Peyer's patch (tissue), 4 donors: ENCODE results near the gene MAPK8. TPM values are rescaled to one million over a fixed set of nuclear protein-coding genes. Genes with fewer than 3 reads are reported as not detected.

Experiments used
- DNase-seq, 3 donors: peaks; one replicate each; pipeline ENCODE4 v3.0.0-alpha.2; 2017 to 2019
- H3K27ac ChIP-seq, 4 donors: fragments of 200-600 bp; sonication (generic); one replicate each; pipeline ENCODE4 v1.5.1; 2016 to 2019
- H3K27me3 ChIP-seq, 2 donors: fragments of 200-600 bp; sonication (generic); one replicate each; pipeline ENCODE4 v1.5.1; 2019
- H3K36me3 ChIP-seq, 3 donors: fragments of 200-600 bp; sonication (generic); one replicate each; pipeline ENCODE4 v1.5.1; 2016 to 2019
- H3K4me1 ChIP-seq, 4 donors: fragments of 200-600 bp; sonication (generic); one replicate each; pipeline ENCODE4 v1.5.1; 2016 to 2019
- H3K4me3 ChIP-seq, 4 donors: fragments of 200-600 bp; sonication (generic); 1 replicate in 3 of 4; 2 replicates in 1 of 4; pipeline ENCODE4 v1.5.1; 2016 to 2019; ENCODE audit warnings: mild to moderate bottlenecking in 1 of 4
- H3K9me3 ChIP-seq, 4 donors: fragments of 200-600 bp; sonication (generic); one replicate each; pipeline ENCODE4 v1.5.1; 2016 to 2019; ENCODE audit warnings: mild to moderate bottlenecking in 1 of 4
- CTCF ChIP-seq, 6 experiments: fragments of 450-650 bp in 4 of 6; fragments of 200-600 bp in 2 of 6; sonication (generic) in 1 of 6; IDR thresholded peaks; one replicate each; pipeline ENCODE4 v1.5.1; 2017 to 2019; ENCODE audit warnings: antibody characterized with exemption in 6 of 6, mild to moderate bottlenecking in 3 of 6, moderate library complexity in 1 of 6
- POLR2A ChIP-seq, 2 donors: fragments of 450-650 bp; IDR thresholded peaks; one replicate each; pipeline ENCODE4 v1.5.1; 2017; ENCODE audit warnings: antibody characterized with exemption in 2 of 2, mild to moderate bottlenecking in 2 of 2, moderate library complexity in 2 of 2
- total RNA-seq, 4 donors: library from RNA; depleted of rRNA; stranded (reverse); fragments of >200 nt; gene quantifications; one replicate each; pipeline ENCODE4 v1.1.0, GENCODE V29; 2016

Gene MAPK8
- total RNA-seq, 4 donors from 2014 or later = 59.9 to 89.0 (median 67.6) TPM

- TF ChIP-seq CTCF (IDR thresholded peaks at IDR 0.05) (no peak), POLR2A (IDR thresholded peaks at IDR 0.05) (no peak)
- Histone ChIP-seq H3K27ac (no peak overlapping the region), H3K4me1 (peaks cover 0 to 10% (median 0%) of the 10 kb centered on the region in 4 donors), H3K9me3 (no peaks in the 10 kb centered on the region), H3K4me3 (no peak overlapping the region), H3K36me3 (no peaks in the 10 kb centered on the region), H3K27me3 (no peaks in the 10 kb centered on the region)
- DNase-seq = peak in 2 of 3 donors; percentile 36 to 39
These were observed 150.6 kb downstream of the MAPK8 start for GRCh38 chr10:48456808-48457761.

- Histone ChIP-seq H3K4me1 (peaks cover 0 to 10% (median 0%) of the 10 kb centered on the region in 4 donors), H3K36me3 (no peaks in the 10 kb centered on the region), H3K27me3 (no peaks in the 10 kb centered on the region), H3K9me3 (no peaks in the 10 kb centered on the region), H3K4me3 (no peak overlapping the region), H3K27ac (no peak overlapping the region)
- TF ChIP-seq POLR2A (IDR thresholded peaks at IDR 0.05) (no peak), CTCF (IDR thresholded peaks at IDR 0.05) (no peak)
- peak in 1 of 3 donors; percentile 28 for DNase-seq
These were observed 151.6 kb downstream of the MAPK8 start for GRCh38 chr10:48457949-48458661.

GRCh38 chr10:48458662-48459048 lies 152.2 kb downstream of the MAPK8 start:
- H3K36me3 ChIP-seq = no peaks in the 10 kb centered on the region
- H3K27me3 ChIP-seq = no peaks in the 10 kb centered on the region
- no peak overlapping the region for H3K27ac ChIP-seq
- no peak overlapping the region for H3K4me3 ChIP-seq
- H3K4me1 ChIP-seq = peaks cover 0 to 10% (median 0%) of the 10 kb centered on the region in 4 donors
- no peaks in the 10 kb centered on the region for H3K9me3 ChIP-seq
- no peak for TF ChIP-seq CTCF (IDR thresholded peaks at IDR 0.05)
- no peak for TF ChIP-seq POLR2A (IDR thresholded peaks at IDR 0.05)
- no peak for DNase-seq

GRCh38 chr10:48459270-48460150 lies 153.0 kb downstream of the MAPK8 start:
- H3K4me1 ChIP-seq = peaks cover 0 to 10% (median 0%) of the 10 kb centered on the region in 4 donors
- H3K27me3 ChIP-seq = no peaks in the 10 kb centered on the region
- H3K9me3 ChIP-seq = no peaks in the 10 kb centered on the region
- DNase-seq = peak in 2 of 3 donors; percentile 28 to 40
- no peak overlapping the region for H3K4me3 ChIP-seq
- no peaks in the 10 kb centered on the region for H3K36me3 ChIP-seq
- TF ChIP-seq POLR2A (IDR thresholded peaks at IDR 0.05) (no peak), CTCF (IDR thresholded peaks at IDR 0.05) (no peak)
- H3K27ac ChIP-seq = no peak overlapping the region

- Histone ChIP-seq H3K9me3 (no peaks in the 10 kb centered on the region), H3K4me3 (no peak overlapping the region), H3K36me3 (no peaks in the 10 kb centered on the region), H3K4me1 (peaks cover 0 to 10% (median 0%) of the 10 kb centered on the region in 4 donors), H3K27ac (no peak overlapping the region), H3K27me3 (no peaks in the 10 kb centered on the region)
- TF ChIP-seq CTCF (IDR thresholded peaks at IDR 0.05) = no peak
- no peak for TF ChIP-seq POLR2A (IDR thresholded peaks at IDR 0.05)
- DNase-seq = no peak
These were observed 153.7 kb downstream of the MAPK8 start for GRCh38 chr10:48460182-48460581.
